HG02571 (cell line): ENCODE measurements around the gene HMCN1.

Experiments
- ATAC-seq: cut with Tn5 transposase; IDR thresholded peaks from one replicate; pipeline ENCODE4 v1.9.1; 2021; ENCODE audit warnings: mild to moderate bottlenecking, moderate library complexity; ENCODE audit not compliant: unreplicated experiment

The HMCN1 gene

DNA sequence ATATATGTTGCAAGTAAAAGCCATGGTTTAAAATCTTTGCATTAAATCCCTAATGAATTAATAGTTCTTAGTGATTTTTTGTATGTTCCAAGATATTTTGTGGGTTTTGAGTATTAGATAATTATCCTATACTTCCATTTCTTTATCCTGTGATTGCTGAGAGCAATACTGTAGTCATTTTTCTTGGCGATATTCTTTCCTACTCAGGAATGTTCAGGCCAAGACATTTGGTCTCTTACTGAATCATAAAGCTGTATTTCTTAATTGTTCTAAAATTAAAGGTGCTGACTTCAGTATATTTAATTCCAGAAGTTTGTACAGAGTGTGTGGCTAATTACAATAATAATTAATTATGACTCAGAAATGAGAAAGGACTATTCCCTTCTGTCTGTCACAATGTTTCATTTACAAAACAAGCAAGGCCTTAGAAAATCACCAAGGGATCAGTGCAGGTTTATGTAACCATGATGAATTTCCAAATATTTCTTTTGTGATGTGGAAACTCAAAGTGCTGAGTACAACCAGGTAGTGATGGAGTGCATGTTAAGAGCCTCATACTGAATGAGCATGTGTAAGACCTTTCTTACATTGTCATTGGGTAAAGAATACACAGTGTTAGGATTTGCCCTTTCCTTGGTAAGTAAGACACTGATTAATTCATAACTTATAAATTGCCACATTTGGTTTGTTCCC is 161.2 kb downstream of the HMCN1 start:
- no peak for ATAC-seq

DNA sequence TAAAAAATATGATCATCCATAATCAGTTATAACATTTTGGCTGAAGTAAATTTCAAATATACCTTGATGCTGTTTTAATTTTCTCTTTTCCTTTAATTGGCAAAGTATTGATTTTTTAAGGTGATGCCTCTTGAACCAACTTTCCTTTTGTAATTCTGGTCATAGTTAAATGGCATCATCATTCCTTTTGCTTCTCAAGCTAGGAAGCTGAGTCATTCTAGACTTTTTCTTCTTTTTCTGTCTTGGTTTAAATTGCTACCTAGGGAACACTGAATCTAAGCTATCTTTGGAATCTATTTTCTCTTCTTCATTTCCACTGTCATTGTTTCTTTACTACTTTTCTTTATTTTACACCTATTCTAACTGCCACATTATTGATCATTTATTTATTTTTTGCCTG is 162.7 kb downstream of the HMCN1 start:
- ATAC-seq: no peak

DNA sequence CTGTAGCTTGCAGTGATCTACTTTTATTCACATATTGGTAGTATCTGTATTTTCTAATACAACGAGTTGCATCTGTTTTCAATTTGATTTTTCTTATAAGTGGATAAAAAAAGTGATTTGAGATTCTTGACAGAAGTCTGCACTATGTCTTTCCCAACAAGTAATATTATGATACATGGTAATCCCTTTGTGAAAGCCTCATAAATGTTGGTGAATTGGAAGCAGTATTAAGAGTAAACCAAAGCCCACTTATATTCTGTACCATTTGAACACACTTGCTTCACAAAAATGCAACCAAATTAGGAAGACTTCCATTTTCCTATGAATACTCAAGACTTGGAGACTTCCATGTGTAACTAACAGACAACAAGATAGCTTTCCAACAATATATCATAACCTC is 172.0 kb downstream of the HMCN1 start:
- no peak for ATAC-seq

DNA sequence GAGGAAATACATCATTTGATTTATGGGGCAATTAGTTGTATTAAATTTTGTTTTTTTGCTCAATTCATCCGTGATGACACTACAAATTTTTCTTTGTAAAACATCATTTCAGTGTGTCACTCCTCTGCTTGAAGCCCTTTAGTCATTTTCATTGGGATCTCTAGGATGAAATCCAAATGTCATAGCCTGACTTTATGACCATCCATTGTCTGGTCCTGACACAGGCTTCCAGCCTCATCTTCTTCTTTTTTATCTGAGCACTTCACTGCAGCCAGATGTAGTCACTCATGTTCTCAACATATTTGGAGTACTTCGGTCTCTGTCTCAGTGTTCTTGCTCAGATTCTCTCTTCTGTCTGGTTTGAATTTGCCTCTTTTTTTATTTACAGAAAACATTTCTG is 173.1 kb downstream of the HMCN1 start:
- no peak for ATAC-seq

DNA sequence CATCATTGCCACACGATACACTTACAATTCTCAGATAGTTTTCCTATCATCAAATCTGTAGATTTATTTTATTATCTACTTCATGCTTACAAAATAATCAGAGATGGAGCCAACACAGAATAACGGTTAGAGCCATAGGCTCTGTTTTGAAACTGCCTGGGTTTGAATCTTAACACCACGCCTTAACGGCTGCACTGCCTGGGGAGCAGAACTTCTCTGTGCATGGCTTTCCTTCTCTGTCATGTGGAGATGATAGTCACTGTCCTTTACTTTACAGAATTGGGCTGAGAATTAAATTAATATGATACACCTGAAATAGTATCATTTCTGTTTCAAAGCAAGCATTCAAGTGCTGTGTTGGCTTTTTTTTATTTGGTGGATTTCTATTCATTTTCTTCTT is 177.8 kb downstream of the HMCN1 start:
- ATAC-seq: no peak

DNA sequence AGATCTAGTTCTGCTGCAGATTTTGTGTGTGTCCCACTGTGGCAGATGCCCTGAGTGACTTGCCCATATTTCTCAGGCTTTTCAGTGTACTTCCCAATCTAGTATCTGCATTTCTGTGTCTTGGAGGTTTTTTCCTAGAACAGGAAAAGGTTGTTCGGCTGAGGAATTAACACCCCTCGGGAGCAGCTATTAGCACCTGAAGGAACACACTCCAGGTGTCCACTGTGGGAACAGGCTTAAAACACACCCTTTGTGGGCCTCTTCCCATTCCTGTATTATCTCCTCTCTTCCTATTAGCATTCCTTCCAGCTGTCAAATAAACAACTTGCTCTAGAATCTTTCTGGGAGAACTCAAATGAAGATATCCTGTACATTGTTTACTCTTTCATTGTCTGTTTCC is 178.3 kb downstream of the HMCN1 start:
- no peak for ATAC-seq

DNA sequence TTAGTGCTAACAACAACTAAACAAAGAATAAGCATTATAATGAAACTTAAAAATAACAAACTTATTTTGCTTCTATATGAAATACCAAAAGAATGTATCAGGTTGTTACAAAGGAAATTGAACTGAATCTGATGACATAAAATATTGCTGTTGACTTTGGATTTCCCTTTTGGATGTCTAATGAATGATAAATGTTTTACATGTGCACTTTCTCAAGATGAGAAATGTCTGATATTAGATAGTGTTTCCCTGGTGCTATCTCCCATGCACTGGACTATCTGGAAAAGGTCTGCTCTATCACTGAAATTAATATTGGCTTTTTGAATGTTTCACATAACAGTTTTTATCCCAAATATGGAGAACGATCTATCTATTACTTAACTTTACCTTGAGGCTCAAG is 179.9 kb downstream of the HMCN1 start:
- ATAC-seq: no peak

DNA sequence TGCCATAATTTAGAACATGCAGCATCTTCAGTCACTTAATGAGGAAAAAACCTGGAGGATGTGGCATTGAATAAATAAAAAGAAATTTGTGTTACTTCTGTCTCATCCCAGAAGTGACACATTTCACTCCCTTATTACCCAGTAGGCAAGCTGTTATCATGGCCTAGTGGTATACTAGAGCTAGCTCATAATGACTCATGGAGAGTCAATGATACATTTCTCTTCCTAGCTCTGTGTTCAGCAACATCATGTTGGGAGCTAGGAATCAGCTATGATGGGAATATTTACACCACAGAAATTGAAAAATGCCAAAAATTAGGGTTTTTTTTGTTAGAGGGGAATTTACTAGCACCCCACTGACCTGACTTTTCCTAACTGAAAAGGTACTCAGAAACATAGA is 182.7 kb downstream of the HMCN1 start:
- ATAC-seq: no peak

DNA sequence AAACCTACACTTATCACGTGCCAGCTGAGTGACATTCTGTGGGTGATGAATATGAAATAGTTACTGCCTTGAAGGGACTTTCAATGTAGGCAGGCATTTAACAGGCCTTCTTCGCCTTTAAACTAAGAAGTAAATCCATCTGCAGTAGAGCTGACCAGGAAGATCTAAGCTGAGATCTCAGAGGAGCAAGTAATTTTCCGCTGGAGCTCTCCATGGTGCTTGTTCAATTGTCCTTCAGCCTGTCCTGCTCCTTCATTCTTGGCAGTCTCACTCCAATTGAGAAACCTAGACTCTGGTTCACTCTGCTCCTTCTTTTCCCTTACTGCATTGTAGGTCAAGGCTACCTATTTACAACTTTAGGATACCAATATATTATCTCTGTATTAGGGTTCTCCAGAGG is 183.5 kb downstream of the HMCN1 start:
- no peak for ATAC-seq

DNA sequence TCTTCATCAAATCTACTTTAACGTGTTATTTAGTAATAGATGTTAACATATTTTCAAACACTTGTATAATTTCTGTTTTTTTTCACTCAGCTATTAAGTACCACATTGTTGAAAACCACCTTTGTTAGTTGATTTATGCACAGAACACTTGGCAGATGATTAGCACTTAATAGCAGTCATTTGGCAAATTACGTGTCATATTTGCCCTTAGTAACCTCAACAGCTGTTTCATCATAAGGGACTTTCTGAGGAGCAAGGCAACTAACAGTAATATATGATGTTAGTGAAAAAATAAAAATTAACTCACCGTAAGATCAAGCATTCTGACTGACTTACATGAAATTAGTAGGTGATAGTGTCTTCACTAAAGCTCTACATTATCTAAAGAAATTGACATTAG is 186.4 kb downstream of the HMCN1 start:
- ATAC-seq: no peak

DNA sequence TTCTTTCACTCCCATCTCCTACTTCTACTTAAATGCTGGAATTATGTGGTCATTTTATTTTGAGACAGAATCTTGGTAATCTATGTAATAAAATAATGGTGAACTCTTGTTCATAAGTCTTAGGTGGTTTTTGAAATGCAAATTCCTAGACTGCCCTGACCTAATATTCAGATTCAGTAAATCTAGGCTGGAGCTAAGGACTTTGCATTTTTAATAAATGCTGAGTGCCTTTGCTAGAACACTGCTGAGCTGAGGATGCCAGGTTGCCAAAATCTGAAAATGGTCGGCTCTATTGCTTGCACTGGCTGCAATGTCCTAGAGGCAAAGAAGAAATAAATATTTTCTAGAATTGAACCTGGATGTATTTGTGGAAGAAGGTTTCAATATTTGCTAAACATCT is 187.4 kb downstream of the HMCN1 start:
- no peak for ATAC-seq

DNA sequence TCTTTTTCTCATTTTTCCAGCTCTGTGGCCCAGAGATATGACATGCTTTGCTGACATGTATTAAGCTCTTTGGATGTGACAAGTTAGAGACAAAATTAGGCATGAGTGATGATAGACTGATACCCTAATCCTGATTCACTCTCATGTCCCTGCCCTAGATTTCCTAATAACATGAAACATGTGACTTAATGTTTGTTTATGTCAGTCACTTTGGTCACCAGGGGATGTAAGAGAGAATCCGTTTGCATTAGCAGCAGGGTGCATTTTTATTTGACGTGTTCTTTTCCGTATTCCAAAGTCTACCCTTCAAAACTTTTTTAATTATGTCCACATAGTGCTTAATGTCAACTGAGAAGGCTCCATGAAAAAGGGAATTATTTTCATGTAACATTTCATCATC is 192.4 kb downstream of the HMCN1 start:
- no peak for ATAC-seq

DNA sequence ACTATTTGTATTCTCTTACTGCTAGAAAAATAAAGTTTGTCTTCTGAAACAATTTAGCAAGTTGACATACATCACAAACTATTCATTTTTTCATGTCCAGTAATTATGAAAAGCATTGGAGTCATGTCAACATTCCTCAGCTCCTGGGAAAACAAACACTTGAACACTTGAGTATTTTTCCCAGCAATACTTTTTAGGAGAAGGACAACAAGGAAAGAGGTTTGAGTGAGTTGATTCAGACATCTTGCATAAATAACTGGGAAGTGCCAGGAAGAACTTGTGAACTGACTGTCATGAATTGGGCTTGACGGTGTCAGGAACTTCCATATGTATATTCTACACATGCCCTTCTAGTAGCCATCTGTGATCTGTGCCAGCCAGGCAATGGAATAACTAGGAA is 195.6 kb downstream of the HMCN1 start:
- no peak for ATAC-seq

DNA sequence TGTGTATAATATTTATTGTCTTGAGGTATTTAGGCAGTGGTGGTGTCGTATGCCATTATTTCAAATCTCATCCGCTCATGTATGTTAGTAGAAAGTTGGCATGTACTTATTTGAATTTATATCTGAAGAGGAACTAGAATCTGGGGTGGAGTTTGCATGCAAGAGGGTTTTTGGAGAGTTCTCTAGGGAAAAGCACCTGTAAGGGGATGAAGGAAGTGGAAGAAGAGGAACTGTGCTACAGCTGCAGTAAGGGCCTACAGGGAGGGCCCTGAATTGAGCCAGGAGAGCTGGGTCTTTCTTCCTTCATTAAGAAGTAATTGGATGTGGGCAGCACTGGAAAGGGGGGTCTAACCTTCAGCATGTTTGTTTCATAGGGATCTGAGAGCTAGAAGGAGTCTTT is 197.2 kb downstream of the HMCN1 start:
- no peak for ATAC-seq

DNA sequence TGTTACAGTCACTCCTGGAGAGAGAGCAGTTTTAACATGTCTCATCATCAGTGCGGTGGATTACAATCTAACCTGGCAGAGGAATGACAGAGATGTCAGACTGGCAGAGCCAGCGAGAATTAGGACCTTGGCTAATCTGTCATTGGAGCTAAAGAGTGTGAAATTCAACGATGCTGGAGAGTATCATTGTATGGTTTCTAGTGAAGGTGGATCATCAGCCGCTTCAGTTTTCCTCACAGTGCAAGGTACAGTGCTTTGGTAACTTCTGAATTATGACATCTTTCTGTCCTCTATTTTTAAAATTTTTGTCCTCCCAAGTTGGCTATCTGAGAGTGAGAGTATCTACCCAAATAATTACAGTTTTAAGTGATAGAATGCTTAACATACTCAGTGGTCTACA is 199.4 kb downstream of the HMCN1 start:
- no peak for ATAC-seq

DNA sequence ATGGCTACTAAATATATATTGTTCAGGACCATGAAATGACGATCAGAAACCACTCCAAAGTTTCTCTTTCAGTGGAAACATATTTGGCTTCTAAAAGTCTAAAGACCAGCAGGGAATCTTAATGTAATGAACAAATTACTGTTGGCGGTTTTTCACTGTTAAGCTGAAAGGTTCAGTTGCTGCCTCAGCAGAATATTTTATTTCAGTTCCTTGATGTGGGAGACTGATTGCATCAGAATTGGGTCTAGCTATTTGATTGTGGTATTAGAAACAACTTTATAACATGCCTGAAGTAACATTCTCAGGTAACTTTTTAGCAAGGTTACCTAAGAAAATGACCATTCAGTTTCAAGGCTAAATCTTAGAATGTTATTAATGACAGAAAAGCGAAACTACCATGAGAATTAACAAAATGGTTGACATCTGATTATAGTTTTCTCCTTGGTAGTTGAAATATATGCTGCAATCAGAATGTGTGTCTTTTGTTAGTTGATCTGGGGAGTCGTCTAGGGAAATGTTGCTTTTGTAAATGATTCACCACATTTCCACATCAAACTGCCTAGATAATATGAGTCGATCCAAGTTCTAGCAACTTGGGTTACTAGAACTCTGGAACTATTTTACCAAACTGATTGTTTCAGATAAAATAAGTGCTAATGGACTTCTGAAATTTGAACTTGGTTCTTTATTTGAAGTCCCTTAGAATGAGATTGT is 200.4 kb downstream of the HMCN1 start:
- ATAC-seq: no peak

DNA sequence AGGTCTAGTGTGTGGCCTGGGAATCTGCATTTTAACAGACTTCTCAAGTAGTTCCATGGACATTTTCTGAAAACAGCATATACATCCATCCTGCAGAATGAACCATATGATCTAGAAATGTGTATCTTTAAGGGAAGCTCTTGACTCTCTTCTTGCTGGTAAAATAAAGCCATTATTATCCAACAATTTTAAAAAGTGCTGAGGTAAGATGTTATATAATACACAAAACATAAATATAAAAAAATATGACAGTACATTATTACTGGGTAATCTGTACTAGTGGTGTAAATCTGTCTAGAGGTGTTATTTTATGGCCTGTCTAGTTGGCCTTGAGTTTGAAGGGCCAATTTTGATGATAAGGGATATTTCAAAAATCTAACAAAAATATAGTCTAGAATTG is 201.2 kb downstream of the HMCN1 start:
- no peak for ATAC-seq

DNA sequence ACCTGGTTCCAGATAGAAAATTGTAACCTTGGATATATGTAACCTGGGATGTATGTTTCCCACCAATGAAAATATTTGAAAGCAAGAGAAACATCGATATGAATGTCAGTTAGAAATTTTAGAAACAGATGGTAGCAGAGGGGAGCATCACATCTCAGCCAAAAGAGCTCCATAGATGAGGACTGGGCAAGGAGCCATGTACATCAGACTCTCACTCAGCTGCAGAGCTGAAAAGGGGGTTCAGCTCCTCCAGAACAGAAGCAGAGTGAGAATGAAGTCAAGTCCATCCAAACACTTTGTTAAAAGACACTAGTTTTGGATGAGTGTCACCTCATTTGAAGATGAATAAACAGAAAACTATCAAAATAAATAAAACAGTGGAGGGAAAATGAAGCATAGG is 202.4 kb downstream of the HMCN1 start:
- ATAC-seq: no peak

DNA sequence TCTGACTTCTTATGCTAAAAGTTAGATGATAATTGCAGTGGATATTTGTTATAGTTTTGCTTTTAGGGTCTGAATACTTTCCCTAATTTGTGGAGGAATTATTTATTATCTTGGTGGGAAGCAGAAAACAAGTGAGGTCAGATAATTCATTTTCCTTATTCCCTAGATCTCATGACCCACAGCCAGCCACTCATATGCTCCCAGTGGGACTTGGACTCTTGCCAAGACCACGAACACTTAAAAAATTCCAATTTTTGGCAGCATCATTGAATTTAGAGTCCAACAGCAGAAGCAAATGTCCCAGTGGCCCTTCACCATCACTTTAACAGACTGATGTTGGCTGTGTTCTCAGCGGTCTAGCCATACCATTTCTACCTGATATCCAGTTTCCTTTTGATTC is 204.2 kb downstream of the HMCN1 start:
- no peak for ATAC-seq

DNA sequence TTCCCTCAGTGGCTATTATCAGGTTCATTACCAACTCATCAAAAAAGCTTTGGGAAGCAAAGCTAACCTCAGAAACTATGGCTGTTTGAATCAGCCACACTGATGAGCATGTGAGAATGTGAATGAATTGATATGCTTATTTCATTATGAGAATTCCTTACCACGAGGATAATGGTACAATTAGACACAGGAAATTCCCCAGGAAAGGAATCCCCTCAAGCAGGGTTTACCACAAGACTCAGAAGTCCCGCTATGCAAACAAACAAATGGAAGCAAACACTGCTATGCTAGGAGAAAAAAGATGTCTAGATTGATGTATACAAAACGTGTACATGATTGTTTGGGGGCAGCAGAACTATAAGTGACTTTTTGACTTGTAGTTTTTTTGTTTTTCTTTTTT is 205.0 kb downstream of the HMCN1 start:
- ATAC-seq: no peak

DNA sequence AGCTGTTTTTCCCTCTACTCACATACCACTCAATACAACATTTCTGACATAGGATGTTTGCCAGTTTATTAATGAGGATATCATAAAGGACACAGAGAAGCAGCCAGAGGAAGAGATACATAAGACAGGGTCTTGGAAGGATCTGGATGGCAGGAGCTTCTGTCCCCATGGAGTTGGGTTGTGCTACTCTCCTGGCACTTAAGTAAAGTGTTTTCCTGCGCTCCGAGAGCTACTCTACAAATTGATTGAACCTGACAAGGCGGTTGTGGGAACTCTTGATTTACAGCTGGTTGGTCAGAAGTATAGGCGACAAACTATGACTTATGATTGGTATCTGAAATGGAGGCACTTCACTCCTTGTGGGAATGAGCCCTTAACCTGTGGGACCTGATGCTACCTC is 208.8 kb downstream of the HMCN1 start:
- no peak for ATAC-seq

DNA sequence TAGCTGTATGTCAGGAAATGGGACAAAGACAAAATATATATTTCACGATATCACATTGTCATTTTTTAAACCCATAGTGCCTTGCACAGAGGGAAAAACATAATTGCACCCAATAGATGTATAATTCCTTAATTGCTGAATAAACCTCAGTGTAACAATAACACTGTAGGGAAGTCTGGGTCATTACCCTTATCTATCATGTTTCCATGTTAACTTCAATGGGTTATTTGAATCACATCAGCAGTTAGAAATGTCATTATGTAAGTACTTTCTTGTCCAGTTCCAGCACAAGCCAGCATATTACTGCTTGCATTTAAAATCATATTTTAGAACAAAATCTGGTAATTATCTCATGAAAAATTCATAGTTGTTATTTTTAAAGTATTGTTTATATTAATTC is 222.7 kb downstream of the HMCN1 start:
- ATAC-seq: no peak
